GM03348 (cell line): ENCODE measurements around the gene CCSER1.
"Not testable (repeated sequence)": the region's sequence is repeated elsewhere in the genome, so short reads cannot be mapped to it uniquely, and the experiment has no call there.

ENCODE experiments used
- DNase-seq: peaks from one replicate; pipeline ENCODE4 v3.0.0; 2012; ENCODE audit warnings: low spot score

CCSER1 gene

GRCh38 chr4:91170768-91171167, 1043.6 kb downstream of the CCSER1 start:
- DNase-seq = no peak

GRCh38 chr4:91171217-91171616, 1044.0 kb downstream of the CCSER1 start:
- DNase-seq = no peak

DNA sequence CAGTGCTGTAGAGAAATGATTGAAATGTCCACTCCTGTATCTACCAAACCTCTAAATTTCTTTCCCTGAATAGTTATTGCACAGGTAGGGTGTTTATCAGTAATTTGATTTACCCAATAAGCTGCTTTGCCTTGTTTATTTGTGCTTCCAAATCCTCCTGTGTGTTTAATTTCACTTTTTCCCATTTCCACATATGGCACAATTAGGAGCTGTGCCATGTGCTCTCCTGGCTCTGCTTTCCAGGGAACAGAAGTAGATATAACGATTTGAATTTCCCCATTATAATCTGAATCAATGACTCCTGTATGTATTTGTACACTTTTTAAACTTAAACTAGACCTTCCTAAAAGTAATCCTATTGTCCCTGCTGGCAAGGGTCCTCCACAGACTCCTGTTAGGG, 1057.9 kb downstream of the CCSER1 start:
- not testable (repeated sequence) for DNase-seq

DNA sequence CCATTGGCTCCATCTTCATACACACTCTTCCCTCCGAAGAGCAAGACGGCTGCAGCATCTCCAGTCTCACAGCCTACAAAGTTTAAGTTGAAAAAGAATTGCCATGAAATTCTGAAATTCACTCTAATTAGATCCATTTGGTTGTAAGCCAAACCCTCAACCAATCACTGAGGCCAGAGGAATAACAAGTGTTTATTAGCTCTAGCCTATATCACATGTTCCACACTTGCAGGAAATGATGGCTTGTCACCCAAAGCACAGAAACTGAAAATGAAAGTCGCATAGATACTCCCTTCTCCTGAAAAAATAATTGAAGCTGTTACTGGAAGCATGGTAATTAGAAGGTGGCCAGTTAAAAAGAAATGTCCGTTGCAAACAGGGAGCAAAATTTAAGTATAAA, 1071.8 kb downstream of the CCSER1 start:
- no peak for DNase-seq

DNA sequence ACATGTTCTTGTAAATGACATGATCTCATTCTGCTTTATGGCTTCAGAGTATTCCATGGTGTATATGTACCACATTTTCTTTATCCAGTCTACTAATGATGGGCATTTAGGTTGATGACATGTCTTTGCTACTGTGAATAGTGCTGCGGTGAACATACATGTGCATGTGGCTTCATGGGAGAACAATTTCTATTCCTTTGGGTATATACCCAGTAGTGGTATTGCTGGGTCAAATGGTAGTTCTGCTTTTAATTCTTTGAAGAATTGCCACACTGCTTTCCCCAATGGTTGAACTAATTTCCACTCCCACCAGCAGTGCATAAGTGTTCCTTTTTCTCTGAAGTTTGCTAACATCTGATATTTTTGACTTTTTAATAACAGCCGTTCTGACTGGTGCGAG, 1080.3 kb downstream of the CCSER1 start:
- no peak for DNase-seq

DNA sequence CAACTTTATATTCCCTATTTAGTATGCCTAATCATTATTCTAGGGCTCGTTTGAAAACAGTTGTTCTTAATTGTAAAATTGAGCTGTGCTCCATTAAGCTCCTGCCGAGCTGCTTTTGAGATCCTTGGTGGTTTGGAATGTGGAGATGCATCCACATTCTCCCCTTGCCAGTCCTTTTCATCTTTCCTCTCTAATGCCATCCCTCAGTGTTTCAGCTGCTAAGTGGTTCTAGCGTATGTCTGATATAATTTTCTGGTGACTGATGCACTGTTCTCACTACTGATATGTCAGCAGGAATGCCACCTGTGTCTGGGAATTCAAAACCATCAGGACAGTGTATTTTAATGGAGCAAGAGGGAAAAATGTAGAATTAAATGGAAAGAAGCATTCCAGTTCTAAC, 1085.0 kb downstream of the CCSER1 start:
- no peak for DNase-seq

GRCh38 chr4:91217831-91218403, 1090.7 kb downstream of the CCSER1 start:
- not testable (repeated sequence) for DNase-seq

DNA sequence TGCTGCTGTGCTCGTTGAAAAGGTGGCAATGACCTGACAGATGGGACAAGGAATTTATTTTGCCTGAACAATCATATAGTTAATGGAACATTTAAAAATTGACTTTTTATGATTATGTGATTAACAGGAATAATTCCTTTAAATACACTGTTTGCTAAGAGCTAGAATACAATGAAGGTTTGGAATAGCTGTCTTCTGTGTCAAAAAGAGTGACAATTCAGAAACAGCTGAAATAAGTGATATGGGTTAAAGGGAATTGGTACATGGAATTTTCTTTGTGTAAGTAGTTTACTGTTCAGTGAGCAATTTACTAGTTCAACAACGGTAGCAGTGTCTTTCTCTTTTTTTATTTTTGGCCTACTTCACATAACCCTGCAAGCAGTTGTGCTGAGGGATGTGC, 1093.1 kb downstream of the CCSER1 start:
- DNase-seq = no peak

DNA sequence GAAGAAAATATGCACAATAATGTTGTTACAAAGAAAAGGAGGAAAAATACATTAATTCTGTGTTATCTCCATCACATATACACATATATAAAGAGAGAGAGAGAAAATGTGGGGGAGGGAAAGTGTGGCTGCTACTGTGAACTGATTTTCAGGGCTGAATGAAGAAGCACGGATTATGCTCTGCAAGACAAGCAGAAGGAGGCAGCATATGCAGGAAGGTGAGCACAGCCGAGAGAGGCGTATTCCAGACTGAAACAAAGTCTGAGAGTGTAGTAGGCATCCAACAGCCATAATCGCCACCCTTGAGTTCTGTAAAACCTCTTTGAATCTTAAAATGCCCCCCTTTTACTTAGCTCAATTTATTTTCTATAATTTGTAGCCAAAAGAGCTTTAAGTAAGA, 1094.8 kb downstream of the CCSER1 start:
- no peak for DNase-seq

GRCh38 chr4:91226867-91227266, 1099.7 kb downstream of the CCSER1 start:
- no peak for DNase-seq

GRCh38 chr4:91228659-91229058, 1101.5 kb downstream of the CCSER1 start:
- no peak for DNase-seq

DNA sequence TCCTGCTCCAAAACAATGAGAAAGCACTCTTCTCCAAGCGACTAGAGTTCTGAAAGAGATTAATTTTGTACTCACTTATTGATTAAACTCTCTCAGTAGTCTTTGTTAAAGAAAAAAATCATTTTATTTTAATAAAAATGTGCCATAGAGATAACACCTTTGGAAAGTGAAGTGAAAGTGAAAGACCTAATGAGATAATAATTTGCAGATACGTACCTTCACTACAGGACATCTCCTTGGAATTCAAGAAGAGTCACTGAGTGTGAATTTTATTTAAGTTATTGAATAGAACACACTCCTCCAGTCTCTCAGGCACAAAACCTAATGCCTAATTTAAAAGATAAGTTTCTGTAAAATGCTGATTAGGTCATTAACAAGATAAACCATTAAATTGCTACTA, 1106.0 kb downstream of the CCSER1 start:
- DNase-seq = no peak

DNA sequence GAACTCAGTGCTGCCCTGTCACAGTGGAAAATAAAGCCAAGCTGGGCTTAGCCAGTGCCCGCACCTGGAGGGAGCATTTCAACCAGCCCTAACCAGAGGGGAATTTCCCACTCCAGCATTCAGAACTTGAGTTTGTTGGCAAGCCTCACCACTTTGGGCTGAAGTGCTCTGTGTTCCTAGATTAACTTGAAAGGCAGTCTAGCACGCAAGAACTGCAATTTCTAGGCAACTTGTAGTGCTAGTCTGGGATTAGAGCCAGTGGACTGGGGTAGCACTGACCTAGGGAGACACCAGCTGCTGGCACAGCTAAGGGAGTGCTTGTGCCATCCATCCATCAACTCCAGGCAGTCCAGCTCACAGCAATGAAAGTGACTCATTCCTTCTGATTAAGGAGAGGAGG, 1115.9 kb downstream of the CCSER1 start:
- DNase-seq = no peak

GRCh38 chr4:91256043-91256442, 1128.8 kb downstream of the CCSER1 start:
- DNase-seq = no peak

- DNase-seq = no peak
Measured at GRCh38 chr4:91256751-91257150, 1129.6 kb downstream of the CCSER1 start.

- no peak for DNase-seq
Measured at GRCh38 chr4:91257721-91258120, 1130.5 kb downstream of the CCSER1 start.

GRCh38 chr4:91258326-91258725, 1131.1 kb downstream of the CCSER1 start:
- no peak for DNase-seq

DNA sequence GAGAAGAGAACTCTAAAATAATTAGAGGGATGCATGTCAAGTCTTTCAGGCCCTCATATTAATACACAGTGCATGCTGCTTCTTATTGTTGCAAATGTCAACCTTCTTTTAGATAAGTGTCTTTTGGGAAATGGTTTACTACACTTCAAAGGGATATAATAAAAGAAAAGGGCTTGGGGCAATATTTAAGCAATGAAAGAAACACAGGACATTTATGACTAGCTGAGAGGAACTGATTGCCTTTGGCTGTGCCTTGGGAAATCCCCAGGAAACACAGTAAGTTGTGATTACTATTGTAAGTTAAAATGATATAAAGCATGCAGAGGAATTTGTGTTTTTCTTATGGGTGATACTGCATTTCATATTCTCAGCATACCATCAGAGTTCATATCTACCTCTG, 1140.3 kb downstream of the CCSER1 start:
- DNase-seq = no peak

GRCh38 chr4:91268481-91268880, 1141.3 kb downstream of the CCSER1 start:
- not testable (repeated sequence) for DNase-seq

DNA sequence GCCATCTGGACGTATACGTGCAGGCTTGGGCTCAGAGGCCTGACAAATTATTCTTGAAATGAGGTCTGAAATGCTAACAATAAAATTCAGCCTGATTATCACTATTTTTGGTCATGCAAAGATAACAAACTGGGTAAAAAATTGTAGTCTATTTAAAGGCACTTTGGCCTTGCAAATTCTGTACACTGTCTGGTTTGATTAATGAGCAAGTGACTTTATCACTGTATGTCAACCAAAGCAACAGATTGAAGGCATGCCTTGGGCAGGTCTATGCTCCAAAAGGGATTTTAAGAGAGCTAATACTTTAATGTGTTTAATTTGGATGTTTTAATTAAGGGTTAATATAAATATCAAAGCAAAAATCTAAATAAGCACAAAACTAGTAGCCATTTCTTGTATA, 1141.7 kb downstream of the CCSER1 start:
- DNase-seq = no peak

GRCh38 chr4:91279899-91280298, 1152.7 kb downstream of the CCSER1 start:
- DNase-seq = no peak

- DNase-seq = peak; percentile 1
Measured at GRCh38 chr4:91280551-91281290, 1153.5 kb downstream of the CCSER1 start.

DNA sequence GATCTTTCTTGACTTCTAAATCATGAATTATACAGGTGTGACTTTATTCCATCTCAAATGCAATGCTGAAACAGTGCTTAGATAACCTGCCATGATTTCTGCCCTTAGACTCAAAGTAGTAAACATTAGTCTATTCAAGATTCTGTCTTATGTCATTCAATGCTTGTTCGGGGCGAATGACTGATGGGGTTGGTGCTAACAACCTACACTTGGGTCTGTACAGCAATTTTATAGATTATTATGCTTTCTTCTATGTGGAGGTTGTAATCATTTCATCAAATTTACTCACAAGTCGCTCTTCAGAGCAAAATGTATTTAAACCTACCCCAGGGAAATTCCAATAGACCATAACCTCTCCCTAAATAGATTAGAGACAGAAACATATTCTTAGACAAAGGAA, 1155.0 kb downstream of the CCSER1 start:
- DNase-seq = no peak

DNA sequence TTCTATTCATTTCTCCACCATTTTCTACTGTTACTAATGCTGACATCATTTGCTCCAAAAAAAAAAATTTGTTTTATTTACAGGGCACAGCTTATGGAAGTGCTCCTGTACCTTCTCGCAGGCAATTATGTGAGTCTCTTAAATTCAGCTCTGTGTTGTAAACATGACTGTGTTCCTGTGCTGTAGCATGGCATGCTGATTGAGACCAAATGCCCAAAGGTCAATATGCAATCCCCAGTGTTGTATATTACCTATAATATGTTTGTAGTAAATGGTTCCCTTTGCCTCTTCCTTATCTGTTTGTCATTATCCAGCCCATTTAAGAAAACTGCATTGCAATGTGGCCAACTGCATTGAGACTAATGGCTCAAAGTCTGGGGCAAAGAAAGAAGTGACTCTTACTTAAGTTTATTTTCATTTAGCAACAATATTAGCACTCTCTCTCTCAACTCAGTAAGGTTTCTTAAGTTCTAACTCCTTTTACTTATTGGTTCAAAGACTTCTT, 1156.6 kb downstream of the CCSER1 start:
- no peak for DNase-seq
